NCI-H69 (cell line): Measurements from ENCODE around the gene STAT4.

Source experiments
- DNase-seq: peaks from one replicate; lab custom pipeline; 2025; lab: John Stamatoyannopoulos, UW

STAT4 gene

DNA sequence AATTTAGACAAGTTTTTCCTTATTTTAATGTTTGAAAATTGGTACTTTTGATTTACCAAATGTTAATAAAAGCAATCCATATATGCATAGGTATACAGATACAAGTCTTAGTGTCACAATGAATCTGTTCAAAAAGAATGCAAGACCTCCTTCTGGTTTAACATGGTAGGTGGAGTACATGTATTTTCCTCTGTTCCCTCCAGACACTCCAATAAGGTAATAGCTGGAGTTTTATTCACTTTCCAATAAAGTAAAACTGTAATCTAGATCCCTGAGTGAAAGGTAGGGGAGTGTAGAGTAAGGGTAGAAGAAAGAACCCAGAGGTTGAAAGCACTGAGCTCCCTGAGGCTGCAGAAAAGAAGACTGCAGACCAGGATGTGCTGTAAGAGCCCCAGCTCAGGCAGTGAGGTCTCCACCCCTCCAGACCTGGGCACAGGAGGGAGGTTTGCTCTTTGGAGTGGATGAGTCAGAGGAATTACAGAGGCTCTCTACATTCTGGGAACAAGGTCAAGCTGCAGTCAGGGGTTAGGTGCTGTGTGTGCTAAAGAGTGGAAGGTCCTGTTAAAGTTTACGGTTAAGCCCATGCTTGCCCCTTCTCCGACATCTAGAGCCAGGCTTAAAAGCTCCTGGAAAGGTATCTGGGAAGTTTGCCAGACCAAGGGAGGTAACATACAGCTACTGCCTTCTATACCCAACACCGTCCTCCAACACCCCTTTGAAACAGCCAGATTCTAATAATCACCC is 109.2 kb downstream of the STAT4 start:
- peak; percentile 47 for DNase-seq

DNA sequence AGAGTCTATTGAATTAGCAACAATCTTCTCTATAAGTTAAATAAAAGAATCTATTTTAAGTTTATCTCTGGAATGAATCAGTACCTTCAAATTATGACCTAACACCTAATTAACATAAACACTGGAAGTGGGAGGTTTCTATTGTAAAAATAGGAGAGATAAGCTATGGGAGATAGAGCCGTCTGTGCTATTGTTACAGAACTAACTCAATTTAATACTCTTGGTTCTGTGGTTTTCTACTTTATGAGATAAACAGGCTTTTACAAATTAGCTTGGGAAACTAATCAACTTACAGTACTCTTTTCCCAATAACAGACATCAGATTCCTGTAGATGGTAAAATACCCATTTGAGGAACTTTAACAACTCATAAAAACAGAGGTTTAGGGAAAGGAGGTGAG is 111.2 kb downstream of the STAT4 start:
- DNase-seq: no peak

DNA sequence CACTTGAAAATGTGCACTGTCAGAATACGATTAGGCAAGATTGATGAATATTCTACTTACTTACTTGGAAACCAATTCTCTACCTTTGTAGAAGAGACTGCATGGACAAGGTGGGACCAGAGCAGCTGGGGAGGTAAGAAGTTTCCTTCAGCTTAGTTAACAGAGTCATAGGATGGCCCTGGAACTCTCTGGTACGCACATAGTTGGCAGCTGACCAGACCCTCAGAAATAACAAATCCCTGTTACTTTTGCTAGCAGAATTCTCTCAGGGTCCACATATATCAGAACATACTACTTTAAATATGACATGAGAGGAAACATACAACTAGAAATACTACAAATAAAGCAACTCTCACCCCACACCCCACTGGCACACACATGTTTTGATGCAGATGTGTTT is 112.1 kb downstream of the STAT4 start:
- DNase-seq: no peak

DNA sequence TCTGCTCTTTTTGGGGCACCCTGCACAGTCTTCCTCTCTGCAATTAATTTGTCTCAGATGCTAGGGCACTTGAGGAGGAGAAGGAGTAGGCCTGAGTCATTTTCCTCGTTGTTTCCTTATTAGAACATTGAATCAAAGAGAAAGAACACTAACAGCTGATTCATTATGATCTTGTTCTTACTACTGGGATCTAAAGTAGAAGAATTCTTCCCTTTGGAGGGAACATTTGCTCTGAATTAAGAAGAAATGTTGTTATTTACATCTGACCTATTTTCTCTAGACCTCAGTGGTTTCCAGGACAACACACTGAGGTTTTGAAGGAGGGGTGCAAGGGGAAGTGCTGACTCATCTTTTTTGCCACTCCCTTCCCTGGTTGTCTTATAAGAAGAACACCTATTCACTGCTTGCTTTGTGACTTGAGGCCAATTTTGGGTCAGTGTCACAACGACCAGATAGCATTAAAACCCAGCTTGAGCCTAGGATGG is 112.5 kb downstream of the STAT4 start:
- no peak for DNase-seq

DNA sequence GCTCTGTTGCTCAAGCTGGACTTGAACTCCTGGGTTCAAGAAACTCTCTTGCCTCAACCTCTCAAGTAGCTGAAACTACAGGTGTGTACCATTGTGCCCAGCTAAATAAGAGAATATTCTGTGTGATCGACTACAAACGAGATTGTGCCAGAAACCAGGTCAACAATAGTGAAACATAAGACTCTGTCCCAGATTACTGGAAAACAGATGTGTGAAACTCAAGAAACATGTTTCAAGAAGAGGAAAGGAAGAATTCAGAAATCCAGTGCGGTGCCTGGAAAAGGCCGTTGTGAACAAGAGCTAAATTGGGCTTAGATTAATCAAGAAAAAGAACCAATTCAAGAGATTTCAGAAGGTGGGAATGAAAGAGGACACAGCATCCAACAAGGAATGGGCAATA is 113.4 kb downstream of the STAT4 start:
- DNase-seq: no peak

DNA sequence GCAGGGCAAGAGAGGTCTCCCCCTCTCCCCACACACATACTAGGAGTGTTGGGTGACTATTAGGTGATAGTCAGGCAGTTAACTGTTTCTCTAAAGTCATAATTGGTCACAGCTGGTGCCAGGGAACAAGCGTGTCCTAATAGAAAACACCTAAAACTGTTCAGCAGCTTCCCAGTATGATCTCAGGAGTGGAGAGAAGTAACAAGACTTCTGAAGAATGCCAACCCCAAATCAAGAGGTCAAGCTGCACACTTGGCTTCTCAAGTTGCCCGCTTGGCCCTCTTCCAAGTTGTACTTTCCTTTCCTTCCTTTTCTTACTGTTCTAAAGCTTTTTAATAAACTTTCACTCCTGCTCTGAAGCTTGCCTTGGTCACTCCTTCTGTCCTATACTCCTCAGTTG is 114.4 kb downstream of the STAT4 start:
- no peak for DNase-seq

DNA sequence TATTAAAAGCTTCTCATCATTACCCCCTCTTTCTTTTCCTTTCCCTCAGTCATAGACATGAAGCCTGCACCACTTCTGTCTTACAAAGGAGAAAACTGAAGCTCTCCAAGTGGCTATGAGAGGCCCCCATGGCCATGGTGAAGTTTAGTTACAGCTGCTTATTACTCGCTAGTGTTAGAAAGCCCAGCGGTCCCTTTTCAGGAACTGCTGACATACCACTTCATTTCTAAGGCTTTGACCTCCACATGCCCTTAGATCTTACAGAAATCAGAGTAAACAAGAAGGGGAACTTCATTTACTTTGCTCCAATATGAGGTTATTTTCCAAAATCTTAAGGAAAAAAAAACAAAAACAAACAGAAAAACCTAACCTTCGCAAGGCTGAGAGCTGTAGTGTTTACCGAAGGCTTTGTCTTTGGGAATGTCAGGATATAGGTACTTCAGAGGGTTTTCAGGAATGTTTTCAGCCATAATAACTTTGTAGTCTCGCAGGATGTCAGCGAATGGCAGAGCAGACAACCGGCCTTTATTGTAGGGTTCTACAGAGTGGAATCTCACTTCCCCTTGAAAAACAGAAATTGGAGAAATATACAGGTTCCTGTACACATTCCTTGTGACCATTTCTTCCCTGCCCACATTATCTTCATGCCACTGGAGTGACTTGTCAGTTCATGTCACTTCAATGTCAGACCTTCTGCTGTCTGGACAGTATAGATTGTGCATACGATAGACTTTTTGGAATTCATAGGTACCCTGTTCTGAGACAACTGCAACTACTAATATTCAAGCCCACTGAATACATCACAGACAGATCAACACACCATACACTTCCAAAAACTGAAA is 118.0 kb downstream of the STAT4 start:
- DNase-seq: no peak

DNA sequence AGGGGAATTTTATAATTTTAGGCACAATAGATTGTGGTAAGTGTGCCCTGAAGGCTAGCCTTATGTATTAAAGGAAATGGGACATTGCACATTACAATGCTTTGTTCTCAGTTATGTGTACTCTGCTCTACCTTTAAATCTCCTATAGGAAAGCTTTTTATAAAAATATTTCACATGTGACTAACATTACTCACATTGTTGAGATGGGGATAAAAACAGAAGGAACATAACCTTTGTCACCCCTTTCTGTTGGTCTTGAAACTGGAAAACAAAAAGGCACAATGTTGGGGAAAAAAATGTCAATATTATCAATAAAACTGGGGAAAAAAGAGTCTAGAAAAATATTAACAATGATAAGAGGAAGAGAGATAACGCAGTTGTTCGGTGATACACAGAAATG is 119.5 kb downstream of the STAT4 start:
- no peak for DNase-seq

DNA sequence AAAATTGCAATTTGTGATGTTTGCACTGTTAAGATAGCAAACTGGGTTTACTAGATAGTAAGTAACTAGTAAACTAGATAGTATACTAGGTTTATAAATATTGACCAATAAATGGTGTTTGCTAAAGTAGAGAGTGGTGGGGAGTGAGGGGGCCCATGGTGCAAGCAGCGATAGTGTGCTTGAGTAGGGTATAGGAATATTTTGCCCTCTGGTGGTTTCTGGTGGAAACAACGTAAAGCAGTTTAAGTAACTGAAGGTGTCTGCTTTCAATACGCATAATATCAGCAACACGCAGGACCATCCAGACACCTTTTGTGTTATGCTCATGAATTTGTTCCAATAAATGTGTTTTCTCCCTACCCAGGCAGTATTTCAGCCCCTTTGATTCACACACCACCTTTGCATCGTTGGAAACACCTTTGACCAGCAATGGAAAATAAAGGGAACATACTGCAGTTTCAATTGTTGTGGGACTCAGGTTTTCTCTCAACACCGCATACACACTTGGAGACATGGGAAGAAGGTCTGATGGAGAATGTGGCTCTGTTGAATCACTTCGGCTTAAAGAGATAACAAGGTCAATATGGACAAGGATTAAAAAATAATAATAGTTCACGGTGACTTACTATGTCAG is 120.2 kb downstream of the STAT4 start:
- peak; percentile 63 for DNase-seq

DNA sequence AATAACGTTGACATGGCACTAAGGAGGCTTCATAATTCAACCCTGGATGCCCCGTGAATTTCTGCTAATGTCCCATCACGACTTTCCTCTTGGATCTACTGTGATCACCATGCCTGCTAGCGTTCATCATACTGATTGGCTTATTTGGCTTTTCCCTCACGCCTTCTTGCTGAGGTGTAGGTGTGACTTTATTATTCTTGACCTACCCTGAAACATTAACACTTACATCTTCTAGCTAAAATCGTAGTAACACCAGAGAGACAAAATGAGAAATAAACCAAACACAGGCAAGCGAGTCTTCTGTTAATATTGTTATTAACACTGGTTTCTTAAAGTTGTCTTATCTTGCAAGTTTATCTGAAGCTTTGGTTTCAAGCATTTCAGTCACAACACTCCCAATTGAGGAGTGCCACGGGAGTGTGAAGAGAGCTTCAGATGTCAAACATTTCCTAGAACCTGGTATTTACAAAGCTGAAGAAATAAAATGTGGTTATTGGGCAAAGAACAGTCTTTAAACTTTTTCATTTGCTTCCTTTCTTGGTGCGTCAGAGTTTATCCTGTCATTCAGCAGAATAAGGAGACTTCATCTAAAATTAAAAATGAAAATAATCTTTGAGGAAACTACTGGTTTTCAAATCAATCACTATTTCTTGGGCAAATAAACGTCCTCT is 121.4 kb downstream of the STAT4 start:
- DNase-seq: no peak

DNA sequence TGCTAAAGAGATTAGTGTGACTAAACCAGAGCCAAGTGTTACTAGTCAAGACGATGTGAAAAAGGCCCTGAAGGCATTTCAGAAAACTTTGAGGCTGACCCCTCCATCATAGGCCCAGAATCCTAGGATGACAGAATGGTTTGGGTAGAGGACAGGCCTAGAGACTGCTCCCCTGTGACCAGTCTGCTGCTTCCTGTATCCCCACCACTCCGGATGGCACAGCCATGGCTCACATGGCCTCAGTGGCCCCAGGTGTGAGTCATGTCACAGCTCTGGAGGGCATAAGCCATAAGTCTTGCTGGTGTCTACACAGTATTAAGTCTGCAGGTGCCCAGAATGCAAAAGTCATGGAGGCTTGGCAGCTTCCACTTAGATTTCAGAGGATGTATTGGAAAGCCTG is 124.4 kb downstream of the STAT4 start:
- DNase-seq: no peak

DNA sequence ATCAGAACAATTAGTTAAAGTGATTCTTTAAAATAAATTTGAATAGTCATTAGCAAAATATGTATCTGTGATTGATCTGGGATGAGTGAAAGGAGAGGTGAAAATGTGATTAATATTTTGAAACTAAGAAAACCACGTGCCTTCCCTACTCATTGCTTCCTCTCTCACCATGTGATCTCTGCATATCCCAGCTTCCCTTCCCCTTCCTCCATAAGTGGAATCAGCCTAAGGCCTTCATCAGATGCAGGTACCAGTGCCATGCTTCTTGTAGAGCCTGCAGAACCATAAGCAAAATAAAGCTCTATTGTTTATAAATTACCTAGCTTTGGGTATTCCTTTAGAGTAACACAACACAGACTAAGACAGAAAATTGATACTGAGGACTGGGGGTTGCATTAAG is 125.7 kb downstream of the STAT4 start:
- DNase-seq: no peak

DNA sequence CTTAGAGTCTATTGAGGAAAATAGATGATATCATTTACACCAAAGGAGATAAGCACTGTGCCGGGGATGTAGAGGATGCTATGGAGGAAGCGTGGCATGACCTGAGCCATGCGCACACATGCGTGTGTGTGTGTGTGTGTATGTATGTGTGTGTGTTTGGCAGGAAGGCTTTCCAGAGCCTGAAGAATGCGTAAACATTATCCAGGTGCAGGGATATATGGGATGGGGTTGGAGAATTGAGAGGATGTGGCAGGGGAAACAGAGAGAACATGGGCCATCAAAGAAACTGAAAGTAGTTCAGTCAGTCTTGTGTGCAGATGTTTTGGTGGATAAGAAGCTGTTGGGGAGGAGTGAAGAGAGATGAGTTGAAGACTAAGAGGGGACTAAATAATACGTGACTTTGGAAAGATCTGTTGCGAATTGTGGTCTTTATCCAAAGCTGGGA is 127.5 kb downstream of the STAT4 start:
- no peak for DNase-seq

DNA sequence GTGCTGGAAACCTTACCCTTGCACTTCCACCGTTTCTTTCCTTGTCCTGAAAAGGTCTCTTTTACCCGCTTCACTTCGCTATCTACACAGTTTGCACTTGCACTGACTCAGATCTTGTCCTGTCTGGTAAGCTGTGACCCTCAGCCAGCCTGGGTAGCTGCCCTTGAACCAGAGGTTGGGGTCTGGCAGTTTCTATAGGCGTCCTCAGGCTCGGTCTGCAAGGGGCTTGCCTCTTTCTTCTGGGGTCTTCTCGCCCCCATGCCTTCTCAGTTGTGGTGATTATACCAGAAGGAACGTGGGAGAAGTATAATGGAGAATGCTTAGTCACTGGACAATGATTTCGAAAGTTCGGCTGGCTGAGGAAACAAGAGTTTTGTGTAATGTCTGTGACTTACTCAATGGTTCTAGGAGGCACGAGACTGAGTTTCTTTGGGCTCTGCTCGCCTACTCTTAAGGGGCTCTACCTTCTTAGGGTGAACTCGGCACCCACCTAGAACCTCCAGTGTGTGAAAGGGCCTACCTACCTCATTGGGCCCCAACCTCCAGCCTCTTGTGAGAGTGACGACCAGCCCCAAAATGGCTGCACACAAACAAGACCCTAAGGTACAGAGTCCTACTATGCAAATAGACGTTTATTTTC is 129.9 kb downstream of the STAT4 start:
- DNase-seq: no peak

DNA sequence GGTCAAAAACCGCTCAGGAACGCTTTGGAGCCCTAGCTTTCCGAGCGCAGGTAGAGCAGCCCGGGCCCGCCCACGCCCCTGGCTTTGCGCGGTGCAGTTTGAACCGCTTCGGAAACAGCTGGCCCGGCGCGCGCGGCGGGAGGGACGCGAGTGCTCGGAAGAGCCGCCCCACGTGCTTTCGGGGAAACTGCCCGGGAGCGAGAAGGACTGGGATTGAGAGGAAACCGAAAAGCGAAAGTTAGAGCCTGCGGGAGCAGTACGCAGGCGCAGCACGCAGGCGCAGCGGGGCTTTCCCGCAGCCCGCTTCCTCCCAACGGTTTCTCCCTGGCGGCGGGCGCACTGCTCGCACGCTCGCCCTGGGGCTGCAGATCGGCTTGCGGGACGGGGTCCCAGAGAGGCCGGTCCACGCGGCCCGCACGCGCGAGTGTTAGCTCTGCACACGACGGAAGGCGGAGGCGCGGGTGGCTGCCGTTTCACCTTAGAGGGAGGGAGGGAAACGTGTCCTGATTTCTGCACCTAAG is 130.5 kb downstream of the STAT4 start:
- DNase-seq: peak; percentile 95

DNA sequence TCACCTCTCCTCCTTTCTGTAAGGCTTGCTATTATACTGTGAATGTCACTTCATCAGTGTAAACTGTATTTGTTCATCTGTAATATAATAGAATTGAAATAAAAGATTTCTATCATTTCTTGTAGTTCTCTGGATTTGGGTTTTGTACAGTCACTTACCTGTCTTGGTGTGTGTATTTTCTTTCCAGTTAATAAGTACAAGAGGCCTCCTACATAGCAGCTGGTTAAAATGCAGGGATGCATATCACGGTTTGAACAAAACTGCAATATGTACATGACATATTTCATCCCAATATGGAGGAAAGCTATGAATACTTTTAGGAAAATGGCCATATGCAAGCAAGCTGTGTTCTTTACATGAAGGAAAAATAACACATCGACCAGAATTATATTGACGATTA is 131.4 kb downstream of the STAT4 start:
- DNase-seq: no peak

DNA sequence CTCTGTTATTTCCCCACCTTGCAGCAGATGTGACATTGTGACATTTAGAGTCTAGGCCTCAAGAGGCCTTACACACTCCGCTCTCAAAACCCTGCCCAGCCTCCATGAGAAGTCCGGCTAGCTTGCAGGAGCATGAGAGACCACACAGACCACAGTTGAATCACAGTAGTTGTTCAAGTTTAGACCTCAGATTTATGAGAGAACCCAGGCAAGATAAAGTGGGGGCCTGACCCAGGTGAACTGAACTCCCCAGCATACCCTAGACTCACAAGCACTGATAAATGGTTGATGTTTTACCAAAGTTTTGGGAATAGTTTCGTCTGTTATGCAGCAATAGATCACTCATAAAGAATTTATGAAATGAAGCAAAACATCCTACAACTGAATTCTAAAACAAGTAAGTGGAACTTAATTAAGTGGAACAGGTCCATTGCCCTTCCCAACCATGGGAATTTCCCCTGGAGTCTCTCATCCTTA is 132.1 kb downstream of the STAT4 start:
- DNase-seq: no peak

DNA sequence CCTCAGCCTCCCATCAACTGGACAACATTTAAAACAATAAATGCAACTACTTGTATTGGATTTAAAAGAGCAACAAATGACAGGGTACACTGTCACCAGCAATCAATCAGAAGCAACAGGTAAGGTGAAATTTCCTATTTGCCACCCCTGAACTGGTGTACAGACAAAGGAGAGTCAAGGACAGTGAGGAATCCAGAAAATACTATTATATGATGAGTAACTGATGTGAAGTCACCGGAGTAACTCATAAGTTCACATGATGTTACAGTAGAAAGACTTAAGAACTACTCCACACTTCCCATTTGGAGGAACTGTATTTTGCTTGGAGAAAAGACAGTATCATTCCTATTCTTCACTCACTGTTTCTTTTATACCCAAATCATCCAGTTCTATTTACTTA is 132.7 kb downstream of the STAT4 start:
- DNase-seq: no peak

DNA sequence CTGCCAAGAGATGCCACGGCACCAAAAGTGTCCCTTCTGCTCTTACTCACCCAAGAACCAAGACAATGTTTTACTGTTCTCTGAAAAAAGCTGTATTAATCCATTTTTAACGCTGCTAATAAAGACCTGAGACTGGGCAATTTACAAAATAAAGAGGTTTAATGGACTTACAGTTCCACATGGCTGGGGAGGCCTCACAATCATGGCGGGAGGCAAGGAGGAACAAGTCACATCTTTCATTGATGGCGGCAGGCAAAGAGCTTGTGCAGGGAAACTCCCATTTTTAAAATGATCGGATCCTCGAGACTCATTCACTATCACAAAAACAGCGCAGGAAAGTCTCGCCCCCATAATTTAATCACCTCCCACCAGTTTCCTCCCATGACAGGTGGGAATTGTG is 135.0 kb downstream of the STAT4 start:
- no peak for DNase-seq

DNA sequence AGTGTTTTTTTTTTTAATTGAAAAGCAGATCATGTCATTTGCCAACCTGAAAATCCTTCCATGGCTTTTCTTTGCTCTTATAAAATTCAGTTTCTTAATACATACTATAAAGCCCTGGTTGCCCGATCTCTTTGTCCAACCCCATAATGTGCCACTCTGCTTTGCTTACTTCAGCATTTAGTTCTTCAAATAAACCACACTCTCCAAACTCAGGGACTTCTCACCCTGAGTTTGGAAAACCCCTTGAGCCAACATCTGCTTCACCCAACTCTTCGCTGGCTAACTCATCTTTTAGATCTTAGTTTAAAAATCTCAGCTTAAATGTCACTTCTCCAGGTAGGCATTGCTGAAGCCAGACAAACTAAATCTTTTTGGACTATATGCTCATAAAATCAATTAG is 135.6 kb downstream of the STAT4 start:
- DNase-seq: no peak

DNA sequence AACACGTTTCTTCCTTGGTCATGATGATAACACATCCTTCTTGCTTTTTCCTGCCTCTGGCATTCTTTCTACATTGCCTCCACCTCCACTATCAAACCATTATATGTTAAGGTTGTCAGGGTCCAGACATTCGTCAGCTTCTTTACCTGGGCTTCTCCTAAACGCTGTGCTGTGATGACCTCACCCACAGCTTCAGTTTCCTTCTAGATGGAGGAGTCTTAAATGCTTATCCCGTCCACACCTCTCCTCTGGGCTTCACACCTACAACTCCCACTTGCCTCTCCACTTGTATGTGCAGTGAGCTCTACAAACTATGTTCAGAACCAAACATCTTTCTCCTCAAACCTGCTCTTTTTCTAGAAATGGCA is 136.2 kb downstream of the STAT4 start:
- no peak for DNase-seq
